Measurements from ENCODE around the gene COL13A1.

GRCh38 chr10:69802424-69803161 lies 887 bp downstream of the COL13A1 start:
- TF ChIP-seq POLR2A (IDR thresholded peaks at IDR 0.05) (no peak), CTCF (IDR thresholded peaks at IDR 0.05) (no peak)

Measured in adrenal gland (tissue), 5 donors.